ACC112 (cell line): Measurements from ENCODE around the gene L3MBTL2.
A peak's percentile ranks its signal among the peaks of the same experiment; 100 is the strongest.

Experiments used
- H2AFZ ChIP-seq: fragments of 200-600 bp; sonication (generic); one replicate; pipeline ENCODE4 v1.6.0; 2017; ENCODE audit warnings: antibody characterized with exemption, low read length; ENCODE audit not compliant: unreplicated experiment
- H3K27ac ChIP-seq: fragments of 200-600 bp; sonication (generic); 2 replicates; pipeline ENCODE4 v1.5.1; 2014; ENCODE audit warnings: low read depth, mild to moderate bottlenecking, antibody characterized with exemption, low read length, moderate library complexity
- H3K27me3 ChIP-seq: fragments of 200-600 bp; sonication (generic); 2 replicates; pipeline ENCODE4 v1.6.1; 2014; ENCODE audit warnings: mild to moderate bottlenecking, antibody characterized with exemption, low read length, moderate library complexity, mixed read lengths; ENCODE audit not compliant: insufficient read depth
- H3K36me3 ChIP-seq: fragments of 200-600 bp; sonication (generic); 2 replicates; pipeline ENCODE4 v1.6.1; 2016; ENCODE audit warnings: mild to moderate bottlenecking, antibody characterized with exemption, low read length, moderate library complexity, mixed read lengths; ENCODE audit not compliant: insufficient read depth
- H3K4me1 ChIP-seq: fragments of 200-600 bp; sonication (generic); one replicate; pipeline ENCODE4 v1.6.1; 2016; ENCODE audit warnings: low read length, mixed read lengths; ENCODE audit not compliant: insufficient read depth, unreplicated experiment, control insufficient read depth
- H3K4me3 ChIP-seq: fragments of 200-600 bp; sonication (generic); 2 replicates; pipeline ENCODE4 v1.5.1; 2014; ENCODE audit warnings: mild to moderate bottlenecking, low read depth, low read length
- H3K79me2 ChIP-seq: fragments of 200-600 bp; sonication (generic); one replicate; pipeline ENCODE4 v1.6.0; 2016; ENCODE audit warnings: low read length; ENCODE audit not compliant: control insufficient read depth, unreplicated experiment, insufficient read depth

L3MBTL2 gene

DNA sequence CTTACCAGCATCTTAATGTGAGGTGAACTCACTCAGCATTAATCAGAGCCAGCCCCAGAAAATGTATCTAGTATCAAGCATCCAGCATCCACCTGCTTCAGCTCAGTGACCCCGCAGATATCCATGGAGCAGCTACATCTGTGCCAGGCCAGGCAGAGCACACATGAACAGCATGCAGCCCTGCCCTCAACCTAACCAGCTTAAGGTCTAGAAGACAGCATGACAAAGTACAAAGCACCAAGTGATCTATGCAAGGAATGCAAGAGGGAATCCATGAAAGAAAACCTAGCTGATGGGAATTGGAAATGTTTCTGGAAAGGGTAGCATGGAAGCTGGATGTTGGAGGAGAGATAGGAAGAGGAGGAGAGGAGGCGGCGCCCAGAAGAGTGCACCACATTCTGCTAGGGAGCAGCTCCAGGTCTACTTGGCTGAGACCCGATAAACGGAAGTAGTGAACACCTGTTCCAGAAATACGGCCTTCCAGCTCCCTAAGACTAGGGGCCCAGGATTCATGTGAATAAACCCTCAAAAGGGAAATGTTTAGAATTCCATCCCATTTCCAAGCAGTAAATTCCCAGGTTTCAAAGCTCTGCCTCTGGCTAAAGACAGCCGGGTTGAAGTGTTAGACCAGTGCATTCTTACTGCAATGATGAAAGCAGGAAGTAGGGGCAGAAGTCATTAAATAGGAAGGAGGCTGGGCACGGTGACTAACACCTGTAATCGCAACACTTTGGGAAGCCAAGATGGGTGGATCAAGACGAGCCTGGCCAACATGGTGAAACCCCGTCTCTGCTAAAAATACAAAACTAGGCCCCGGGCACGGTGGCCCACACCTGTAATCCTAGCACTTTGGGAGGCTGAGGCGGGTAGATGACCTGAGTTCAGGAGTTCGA lies 23.5 kb upstream of the L3MBTL2 start:
- Histone ChIP-seq H3K4me3 (no peak overlapping the region), H3K4me1 (peaks cover 9% of the 10 kb centered on the region), H3K79me2 (no peaks in the 10 kb centered on the region), H2AFZ (no peak overlapping the region), H3K27ac (no peak overlapping the region), H3K36me3 (0 out of 2 replicates have a peak, but pooled peaks cover 3% of the 10 kb centered on the region), H3K27me3 (no peaks in the 10 kb centered on the region)

- H3K4me3 ChIP-seq, result no peak overlapping the region
Measured at GRCh38 chr22:41184679-41185078, 20.4 kb upstream of the L3MBTL2 start.

DNA sequence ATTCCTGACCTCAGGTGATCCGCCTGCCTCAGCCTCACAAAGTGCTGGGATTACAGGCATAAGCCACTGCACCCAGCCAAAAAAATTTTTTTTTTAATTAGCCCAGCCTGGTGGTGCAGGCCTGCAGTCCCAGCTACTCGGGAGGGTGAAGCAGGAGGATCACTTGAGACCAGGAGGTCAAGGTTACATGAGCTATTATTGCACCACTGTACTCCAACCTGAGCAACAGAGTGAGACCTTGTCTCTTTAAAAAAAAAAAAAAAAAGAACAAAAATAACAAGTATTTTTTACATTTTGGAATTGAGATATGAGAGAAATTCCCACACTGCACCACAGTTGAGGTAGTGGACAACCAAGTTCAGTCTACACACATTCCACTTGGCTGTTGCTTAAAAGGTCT lies 13.6 kb upstream of the L3MBTL2 start:
- no peaks in the 10 kb centered on the region for H3K79me2 ChIP-seq
- no peak overlapping the region for H3K27ac ChIP-seq
- H3K4me1 ChIP-seq, result no peaks in the 10 kb centered on the region
- no peaks in the 10 kb centered on the region for H3K27me3 ChIP-seq
- no peak overlapping the region for H2AFZ ChIP-seq
- no peaks in the 10 kb centered on the region for H3K36me3 ChIP-seq
- no peak overlapping the region for H3K4me3 ChIP-seq

More at GRCh38 chr22:41184679-41185078, 20.4 kb upstream of the L3MBTL2 start:
- H3K79me2 ChIP-seq, result no peaks in the 10 kb centered on the region
- no peak overlapping the region for H2AFZ ChIP-seq
- no peaks in the 10 kb centered on the region for H3K27me3 ChIP-seq
- no peak overlapping the region for H3K27ac ChIP-seq
- peaks cover 9% of the 10 kb centered on the region for H3K4me1 ChIP-seq
- H3K36me3 ChIP-seq, result no peaks in the 10 kb centered on the region

GRCh38 chr22:41193829-41194228 lies 11.3 kb upstream of the L3MBTL2 start:
- H3K27ac ChIP-seq, result no peak overlapping the region
- H3K36me3 ChIP-seq, result no peaks in the 10 kb centered on the region
- H3K4me3 ChIP-seq, result no peak overlapping the region
- H3K79me2 ChIP-seq, result no peaks in the 10 kb centered on the region
- no peak overlapping the region for H2AFZ ChIP-seq
- H3K4me1 ChIP-seq, result no peaks in the 10 kb centered on the region
- no peaks in the 10 kb centered on the region for H3K27me3 ChIP-seq

GRCh38 chr22:41197038-41197972 lies 7.8 kb upstream of the L3MBTL2 start:
- Histone ChIP-seq H2AFZ (peak overlapping the region; percentile 81), H3K4me3 (peak overlapping the region; percentile 89), H3K27ac (no peak overlapping the region), H3K4me1 (no peaks in the 10 kb centered on the region), H3K27me3 (no peaks in the 10 kb centered on the region), H3K79me2 (no peaks in the 10 kb centered on the region), H3K36me3 (no peaks in the 10 kb centered on the region)

DNA sequence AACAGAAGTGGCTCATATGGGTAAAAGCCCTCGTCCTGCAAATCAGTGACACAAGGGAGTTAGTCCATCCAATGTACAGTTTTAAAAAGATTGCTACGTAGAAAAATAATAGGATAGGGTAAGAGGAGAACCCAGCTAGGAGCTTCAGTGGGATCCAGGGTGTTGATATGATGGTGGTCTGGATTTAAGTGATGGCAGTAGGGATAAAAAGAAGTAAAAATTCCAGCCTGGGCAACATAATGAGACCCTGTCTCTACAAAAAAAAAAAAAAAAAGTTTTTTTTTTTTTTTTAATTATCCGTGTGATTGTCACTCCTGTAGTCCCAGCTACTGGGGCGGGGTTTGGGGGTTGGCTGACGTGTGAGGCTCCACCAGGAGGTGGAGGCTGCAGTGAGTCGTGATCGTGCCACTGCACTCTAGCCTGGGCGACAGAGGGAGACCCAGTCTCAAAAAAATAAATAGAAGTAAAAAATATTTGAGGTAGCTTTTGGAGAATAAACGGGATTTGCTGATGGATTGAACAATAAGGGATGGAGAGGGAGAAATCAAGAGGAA lies 7.0 kb upstream of the L3MBTL2 start:
- Histone ChIP-seq H3K27me3 (no peaks in the 10 kb centered on the region), H3K4me1 (no peaks in the 10 kb centered on the region), H2AFZ (peak overlapping the region; percentile 81), H3K4me3 (peak overlapping the region; percentile 89), H3K27ac (no peak overlapping the region), H3K36me3 (no peaks in the 10 kb centered on the region), H3K79me2 (no peaks in the 10 kb centered on the region)

GRCh38 chr22:41201141-41201540 lies 4.0 kb upstream of the L3MBTL2 start:
- Histone ChIP-seq H3K4me3 (no peak overlapping the region), H3K36me3 (no peaks in the 10 kb centered on the region), H2AFZ (no peak overlapping the region), H3K79me2 (peaks cover 9% of the 10 kb centered on the region), H3K27ac (no peak overlapping the region), H3K4me1 (no peaks in the 10 kb centered on the region), H3K27me3 (no peaks in the 10 kb centered on the region)

GRCh38 chr22:41203118-41203517 lies 2.0 kb upstream of the L3MBTL2 start:
- Histone ChIP-seq H3K79me2 (peaks cover 13% of the 10 kb centered on the region), H3K36me3 (no peaks in the 10 kb centered on the region), H2AFZ (no peak overlapping the region), H3K4me3 (no peak overlapping the region), H3K27me3 (no peaks in the 10 kb centered on the region), H3K4me1 (no peaks in the 10 kb centered on the region), H3K27ac (no peak overlapping the region)

- Histone ChIP-seq H3K4me3 (no peak overlapping the region), H3K4me1 (no peaks in the 10 kb centered on the region), H2AFZ (no peak overlapping the region), H3K79me2 (peaks cover 13% of the 10 kb centered on the region), H3K27me3 (no peaks in the 10 kb centered on the region), H3K36me3 (no peaks in the 10 kb centered on the region), H3K27ac (no peak overlapping the region)
Measured at GRCh38 chr22:41204066-41204465, 1.0 kb upstream of the L3MBTL2 start.

- Histone ChIP-seq H3K4me3 (no peak overlapping the region), H3K27ac (no peak overlapping the region), H3K4me1 (no peaks in the 10 kb centered on the region), H3K79me2 (peaks cover 13% of the 10 kb centered on the region), H3K27me3 (no peaks in the 10 kb centered on the region), H3K36me3 (no peaks in the 10 kb centered on the region; the same call in 1 of the 2 replicates), H2AFZ (no peak overlapping the region)
Measured at GRCh38 chr22:41206719-41207118, 1.6 kb downstream of the L3MBTL2 start.
